ENCODE data around the gene PSORS1C2.

DNA sequence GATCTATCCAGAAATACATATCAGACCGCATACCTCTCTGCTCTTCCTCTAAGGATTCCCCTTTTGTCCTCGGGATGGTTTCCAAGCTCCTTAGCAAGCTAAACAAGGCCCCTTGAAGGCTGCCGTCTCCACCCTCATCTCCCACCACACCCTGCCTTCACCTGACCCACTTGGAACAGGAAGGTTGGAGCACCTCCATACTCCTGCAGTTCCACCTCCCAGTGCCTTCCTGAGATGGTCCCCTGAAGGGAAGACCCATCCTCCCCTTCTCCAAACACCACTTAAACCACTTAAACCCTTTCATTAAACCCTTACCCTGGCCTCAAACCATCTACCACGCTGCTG, 40.1 kb upstream of the PSORS1C2 start:
- TF ChIP-seq SUZ12 (IDR thresholded peaks at IDR 0.05; ENCODE audit: extremely low read depth, insufficient read depth, insufficient read length) (no peak), YY1 (IDR thresholded peaks at IDR 0.05; ENCODE audit: insufficient read depth, insufficient read length) (no peak), ZNF274 (IDR thresholded peaks at IDR 0.05; ENCODE audit: low read depth, low read length) (no peak)
